Stimulated activated naive CD8-positive, alpha-beta T cell treated with anti-CD3 and anti-CD28 coated beads, Interleukin-15, Interleukin-2, amounts not matched to agents 100 ng/mL and 50 ng/mL, for 24 hours (primary cell): ENCODE results near the gene SPTBN5.
"Not testable (repeated sequence)": the region's sequence is repeated elsewhere in the genome, so short reads cannot be mapped to it uniquely, and the experiment has no call there.

Experiments
- H3K27ac Mint-ChIP-seq: one replicate; pipeline ENCODE4 v1.8.0; 2021; ENCODE audit warnings: mild to moderate bottlenecking, mixed read lengths
- H3K27me3 Mint-ChIP-seq: one replicate; pipeline ENCODE4 v1.8.0; 2021; ENCODE audit warnings: mixed read lengths
- H3K36me3 Mint-ChIP-seq: one replicate; pipeline ENCODE4 v1.8.0; 2021; ENCODE audit warnings: low read depth, mixed read lengths
- H3K4me1 Mint-ChIP-seq: one replicate; pipeline ENCODE4 v1.8.0; 2021; ENCODE audit warnings: low read depth, mixed read lengths
- H3K4me3 Mint-ChIP-seq: one replicate; pipeline ENCODE4 v1.8.0; 2021; ENCODE audit warnings: mild to moderate bottlenecking, mixed read lengths
- H3K9me3 Mint-ChIP-seq: one replicate; pipeline ENCODE4 v1.8.0; 2021; ENCODE audit warnings: mixed read lengths

SPTBN5 gene

GRCh38 chr15:41831291-41831690 is 62.6 kb downstream of the SPTBN5 start:
- H3K9me3 Mint-ChIP-seq, H3K36me3 Mint-ChIP-seq, H3K27me3 Mint-ChIP-seq: not testable (repeated sequence)
- peaks cover 39% of the 10 kb centered on the region for H3K4me1 Mint-ChIP-seq
- peak overlapping the region; percentile 67 for H3K27ac Mint-ChIP-seq
- peak overlapping the region; percentile 49 for H3K4me3 Mint-ChIP-seq

DNA sequence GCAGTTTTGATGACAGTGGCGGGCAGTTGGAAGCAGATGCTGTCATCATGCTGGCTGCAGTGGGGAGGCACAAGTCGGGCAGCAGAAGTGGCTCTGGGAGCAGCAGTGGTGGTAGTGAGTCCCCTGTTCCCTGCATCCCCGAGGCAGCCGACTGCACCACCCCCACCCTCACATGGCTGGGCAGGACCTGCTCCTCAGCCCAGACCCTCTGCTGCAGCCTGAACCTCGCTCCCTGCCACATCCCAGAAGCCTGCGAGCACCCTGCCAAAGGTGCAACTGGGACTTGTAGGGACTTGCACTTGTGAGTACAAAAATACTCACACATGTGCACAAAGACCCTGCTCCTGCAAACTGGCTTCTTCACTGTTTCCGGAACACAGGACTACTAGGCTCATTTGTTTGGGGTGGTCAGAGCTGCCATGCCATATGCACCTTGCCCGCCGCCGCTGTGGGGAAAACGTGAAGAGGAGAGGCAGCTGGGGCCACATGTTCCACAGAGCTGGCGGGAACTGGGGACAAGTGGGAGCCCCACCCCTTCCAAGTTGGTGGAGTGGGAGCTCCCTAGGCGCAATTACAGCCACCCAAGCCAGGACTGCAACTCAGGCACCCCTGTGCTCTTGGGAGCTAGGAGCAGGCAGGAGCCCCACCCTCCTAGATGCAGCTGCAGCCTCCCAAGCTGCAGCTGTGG is 63.8 kb downstream of the SPTBN5 start:
- Mint-ChIP-seq H3K9me3 (no peaks in the 10 kb centered on the region), H3K4me1 (peaks cover 39% of the 10 kb centered on the region), H3K4me3 (no peak overlapping the region), H3K27ac (no peak overlapping the region), H3K27me3 (no peaks in the 10 kb centered on the region), H3K36me3 (no peaks in the 10 kb centered on the region)

GRCh38 chr15:41828807-41829141 is 65.1 kb downstream of the SPTBN5 start:
- H3K4me3 Mint-ChIP-seq, result peak overlapping the region; percentile 86
- peaks cover 39% of the 10 kb centered on the region for H3K4me1 Mint-ChIP-seq
- H3K36me3 Mint-ChIP-seq, result peaks cover 5% of the 10 kb centered on the region
- H3K27me3 Mint-ChIP-seq, result no peaks in the 10 kb centered on the region
- H3K9me3 Mint-ChIP-seq, result no peaks in the 10 kb centered on the region
- H3K27ac Mint-ChIP-seq, result peak overlapping the region; percentile 77

- peak within 1 kb of the TSS; percentile 87 for H3K27ac Mint-ChIP-seq
- H3K27me3 Mint-ChIP-seq, result no peaks in the 10 kb centered on the region
- H3K36me3 Mint-ChIP-seq, result peaks cover 5% of the 10 kb centered on the region
- peaks cover 39% of the 10 kb centered on the region for H3K4me1 Mint-ChIP-seq
- H3K9me3 Mint-ChIP-seq, result no peaks in the 10 kb centered on the region
- peak within 1 kb of the TSS; percentile 86 for H3K4me3 Mint-ChIP-seq
Measured at GRCh38 chr15:41827880-41828806, 65.7 kb downstream of the SPTBN5 start, which contains the start of gene JMJD7. Gene JMJD7 (plus strand): TSS chr15:41828092. CDS start chr15:41828125, 33 bp downstream.

DNA sequence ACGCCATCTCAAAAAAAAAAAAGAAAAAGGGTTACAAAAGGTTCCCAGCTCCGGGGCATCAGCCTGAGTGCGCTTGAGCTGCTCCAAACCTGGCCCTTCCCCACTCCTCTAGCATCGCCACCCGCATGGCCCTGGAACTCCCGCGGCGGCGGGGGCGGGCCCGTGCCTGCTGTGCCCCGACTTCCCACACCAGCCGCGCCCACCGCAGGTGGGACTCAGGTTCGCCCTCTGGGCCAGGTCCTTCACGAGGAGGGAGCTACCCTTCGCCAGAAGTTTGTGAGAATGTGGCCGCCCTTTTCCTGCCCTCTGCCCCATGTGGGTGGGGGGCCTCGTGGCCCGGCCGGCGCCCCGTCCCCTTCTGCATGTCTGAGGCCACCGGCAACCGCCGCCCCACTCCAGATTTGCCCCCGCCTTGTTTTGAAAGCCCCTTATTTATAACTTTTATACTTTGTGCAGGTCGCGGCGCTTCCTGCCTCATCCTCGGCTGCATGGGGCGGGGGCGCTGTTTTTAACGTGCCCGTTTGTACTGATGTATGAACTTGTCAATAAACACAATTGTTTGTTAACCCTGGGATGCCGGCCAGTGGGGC is 66.5 kb downstream of the SPTBN5 start:
- no peaks in the 10 kb centered on the region for H3K9me3 Mint-ChIP-seq
- peaks cover 5% of the 10 kb centered on the region for H3K36me3 Mint-ChIP-seq
- H3K27ac Mint-ChIP-seq, result peak overlapping the region; percentile 87

GRCh38 chr15:41825572-41826535 is 68.0 kb downstream of the SPTBN5 start:
- Mint-ChIP-seq H3K27me3 (no peaks in the 10 kb centered on the region), H3K36me3 (peaks cover 10% of the 10 kb centered on the region), H3K4me3 (no peak overlapping the region), H3K9me3 (no peaks in the 10 kb centered on the region), H3K4me1 (peaks cover 16% of the 10 kb centered on the region), H3K27ac (no peak overlapping the region)

More for the DNA sequence above, 66.5 kb downstream of the SPTBN5 start:
- Mint-ChIP-seq H3K4me3 (peak overlapping the region; percentile 86), H3K4me1 (peaks cover 31% of the 10 kb centered on the region), H3K27me3 (no peaks in the 10 kb centered on the region)

GRCh38 chr15:41825145-41825544 is 68.7 kb downstream of the SPTBN5 start:
- no peaks in the 10 kb centered on the region for H3K9me3 Mint-ChIP-seq
- H3K27ac Mint-ChIP-seq, result no peak overlapping the region
- no peak overlapping the region for H3K4me3 Mint-ChIP-seq
- H3K4me1 Mint-ChIP-seq, result peaks cover 13% of the 10 kb centered on the region
- peaks cover 10% of the 10 kb centered on the region for H3K36me3 Mint-ChIP-seq
- H3K27me3 Mint-ChIP-seq, result no peaks in the 10 kb centered on the region

DNA sequence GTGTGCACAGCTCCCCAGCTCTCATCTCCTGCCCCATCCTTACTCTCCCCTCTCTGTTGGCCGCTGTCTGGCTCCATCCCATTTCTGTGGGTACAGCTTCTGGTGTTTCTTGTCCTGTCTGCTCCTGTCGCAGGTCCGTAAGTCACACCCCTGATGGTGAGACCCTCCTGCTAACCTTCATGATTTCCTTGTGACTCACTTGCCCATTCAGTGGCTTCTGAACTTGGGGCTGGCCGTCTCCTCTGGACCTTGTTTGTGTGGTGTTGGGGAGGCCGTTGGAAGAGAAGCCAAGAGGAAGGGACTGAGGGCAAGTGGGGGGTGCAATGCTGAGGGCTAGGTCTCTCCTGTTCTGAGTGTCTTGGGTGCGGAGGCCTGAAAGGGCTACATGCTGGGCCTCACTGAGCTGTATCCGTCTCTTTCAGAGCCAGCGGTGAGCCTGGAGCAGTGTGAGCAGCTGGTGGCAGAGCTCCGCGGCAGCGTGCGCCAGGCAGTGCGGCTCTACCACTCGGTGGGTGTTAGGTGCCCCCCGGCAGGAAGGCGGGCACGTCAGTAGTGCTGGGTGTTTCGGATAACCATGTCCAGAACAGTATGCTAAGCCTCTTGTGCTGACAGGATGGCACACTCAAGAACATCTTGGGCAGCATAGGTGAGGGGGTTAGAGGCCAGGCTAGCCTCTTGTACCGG is 69.6 kb downstream of the SPTBN5 start:
- Mint-ChIP-seq H3K36me3 (peaks cover 13% of the 10 kb centered on the region), H3K9me3 (no peaks in the 10 kb centered on the region), H3K4me3 (no peak overlapping the region), H3K27ac (no peak overlapping the region), H3K4me1 (peaks cover 13% of the 10 kb centered on the region), H3K27me3 (no peaks in the 10 kb centered on the region)

DNA sequence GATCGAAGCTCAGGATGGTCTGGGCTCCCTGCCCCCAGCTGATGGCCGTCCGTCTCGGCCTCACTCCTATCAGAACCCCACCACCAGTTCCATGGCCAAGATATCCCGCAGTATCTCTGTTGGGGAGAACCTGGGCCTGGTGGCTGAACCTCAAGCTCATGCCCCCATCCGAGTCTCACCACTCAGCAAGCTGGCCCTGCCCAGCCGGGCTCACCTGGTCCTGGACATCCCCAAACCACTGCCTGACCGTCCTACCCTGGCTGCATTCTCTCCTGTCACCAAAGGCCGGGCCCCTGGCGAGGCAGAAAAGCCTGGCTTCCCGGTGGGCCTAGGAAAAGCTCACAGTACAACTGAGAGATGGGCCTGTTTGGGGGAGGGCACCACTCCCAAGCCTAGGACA is 70.4 kb downstream of the SPTBN5 start:
- peaks cover 6% of the 10 kb centered on the region for H3K4me1 Mint-ChIP-seq
- H3K36me3 Mint-ChIP-seq, result peaks cover 17% of the 10 kb centered on the region
- H3K27ac Mint-ChIP-seq, result no peak overlapping the region
- no peaks in the 10 kb centered on the region for H3K27me3 Mint-ChIP-seq
- H3K9me3 Mint-ChIP-seq, result no peaks in the 10 kb centered on the region
- H3K4me3 Mint-ChIP-seq, result no peak overlapping the region

DNA sequence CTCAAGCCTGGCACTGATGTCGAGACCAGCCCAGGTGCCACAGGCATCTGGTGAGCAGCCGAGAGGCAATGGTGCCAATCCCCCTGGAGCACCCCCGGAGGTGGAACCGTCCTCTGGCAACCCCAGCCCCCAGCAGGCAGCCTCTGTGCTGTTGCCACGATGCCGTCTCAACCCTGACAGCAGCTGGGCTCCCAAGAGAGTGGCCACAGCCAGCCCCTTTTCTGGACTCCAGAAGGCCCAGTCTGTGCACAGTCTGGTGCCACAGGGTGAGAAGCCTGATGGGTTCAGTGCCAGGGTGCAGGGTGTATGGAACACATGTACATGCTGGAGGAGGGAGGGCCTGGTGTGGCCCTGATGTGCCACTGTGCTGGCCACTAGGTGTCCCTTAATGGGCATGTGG is 70.9 kb downstream of the SPTBN5 start:
- no peaks in the 10 kb centered on the region for H3K9me3 Mint-ChIP-seq
- no peak overlapping the region for H3K27ac Mint-ChIP-seq
- H3K36me3 Mint-ChIP-seq, result peaks cover 21% of the 10 kb centered on the region
- H3K27me3 Mint-ChIP-seq, result no peaks in the 10 kb centered on the region
- no peak overlapping the region for H3K4me3 Mint-ChIP-seq
- peaks cover 4% of the 10 kb centered on the region for H3K4me1 Mint-ChIP-seq

DNA sequence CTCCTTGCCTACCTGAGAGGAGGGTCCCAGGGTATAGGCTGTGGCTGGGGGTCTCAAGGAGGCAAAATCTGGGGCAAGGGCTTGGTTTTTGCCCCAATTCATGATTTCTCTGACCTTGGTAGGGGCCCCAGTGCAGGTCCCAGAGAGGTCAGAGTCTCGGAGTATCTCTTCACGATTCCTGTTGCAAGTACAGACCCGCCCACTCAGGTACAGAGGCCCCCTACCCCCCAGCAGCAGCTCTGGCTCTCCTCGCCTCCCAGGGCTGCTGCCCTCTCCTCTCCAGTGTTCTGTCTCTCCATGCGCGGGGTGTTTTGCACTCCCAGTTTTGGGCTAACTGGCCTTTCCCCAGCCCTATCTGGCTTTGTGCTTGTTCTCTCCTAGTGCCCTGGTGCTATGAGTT is 71.4 kb downstream of the SPTBN5 start:
- no peaks in the 10 kb centered on the region for H3K9me3 Mint-ChIP-seq
- H3K27me3 Mint-ChIP-seq, result no peaks in the 10 kb centered on the region
- peaks cover under 1% of the 10 kb centered on the region for H3K4me1 Mint-ChIP-seq
- no peak overlapping the region for H3K4me3 Mint-ChIP-seq
- no peak overlapping the region for H3K27ac Mint-ChIP-seq
- peaks cover 25% of the 10 kb centered on the region for H3K36me3 Mint-ChIP-seq

DNA sequence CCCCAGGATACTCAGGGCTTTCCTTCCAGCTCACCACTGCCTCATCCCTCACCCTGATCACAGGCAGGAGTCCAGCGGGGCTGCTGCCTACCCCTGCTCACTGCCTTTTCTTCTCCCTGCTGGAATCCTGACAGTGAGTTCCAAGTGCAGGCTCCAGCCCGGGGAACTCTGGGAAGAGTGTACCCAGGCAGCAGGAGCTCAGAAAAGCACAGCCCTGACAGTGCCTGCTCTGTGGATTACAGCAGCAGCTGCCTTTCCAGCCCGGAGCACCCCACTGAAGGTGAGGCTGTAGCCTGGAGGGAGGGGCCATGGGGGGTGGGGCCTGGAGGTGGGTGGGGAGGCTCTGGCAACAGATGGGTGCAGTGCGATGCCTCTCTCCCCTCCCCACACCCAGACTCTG is 72.0 kb downstream of the SPTBN5 start:
- Mint-ChIP-seq H3K36me3 (peaks cover 25% of the 10 kb centered on the region), H3K9me3 (no peaks in the 10 kb centered on the region), H3K27ac (no peak overlapping the region), H3K27me3 (no peaks in the 10 kb centered on the region), H3K4me3 (no peak overlapping the region), H3K4me1 (no peaks in the 10 kb centered on the region)

- peaks cover 27% of the 10 kb centered on the region for H3K36me3 Mint-ChIP-seq
- H3K4me1 Mint-ChIP-seq, result no peaks in the 10 kb centered on the region
- H3K27me3 Mint-ChIP-seq, result no peaks in the 10 kb centered on the region
- H3K27ac Mint-ChIP-seq, result no peak overlapping the region
- H3K4me3 Mint-ChIP-seq, result no peak overlapping the region
- no peaks in the 10 kb centered on the region for H3K9me3 Mint-ChIP-seq
Measured at GRCh38 chr15:41820791-41821423, 72.9 kb downstream of the SPTBN5 start.
